K562 (cell line): Measurements from ENCODE around the gene LLCFC1.

Experiments
- ESRRB ChIP-seq: fragments of 250-450 bp; sonication (Bioruptor Pico); IDR thresholded peaks from 2 replicates; pipeline ENCODE4 v1.5.0; 2020; ENCODE audit warnings: mild to moderate bottlenecking, moderate library complexity, borderline replicate concordance
- NFYB ChIP-seq: IDR thresholded peaks from 2 replicates; pipeline ENCODE4 v1.6.1; 2011; ENCODE audit warnings: mild to moderate bottlenecking, moderate library complexity; ENCODE audit not compliant: insufficient read length; ENCODE audit errors: extremely low read depth
- ZC3H8 ChIP-seq: fragments of 450-650 bp; IDR thresholded peaks from 2 replicates; pipeline ENCODE4 v1.6.1; 2017

- TF ChIP-seq NFYB: no peak
- TF ChIP-seq ZC3H8: no peak
- no peak for TF ChIP-seq ESRRB
Observed at GRCh38 chr7:142889816-142890215, 49.5 kb upstream of the LLCFC1 start.
